HS-27A (cell line): ENCODE results near the gene TMEM214.
A peak's percentile ranks its signal among the peaks of the same experiment; 100 is the strongest.

Experiments
- DNase-seq: peaks from one replicate; pipeline ENCODE4 v3.0.0-alpha.2; 2012; ENCODE audit warnings: low read depth, missing footprints

The TMEM214 gene

GRCh38 chr2:27040282-27040681 is 7.5 kb downstream of the TMEM214 start:
- DNase-seq = no peak

GRCh38 chr2:27041752-27042151 is 9.0 kb downstream of the TMEM214 start:
- no peak for DNase-seq

GRCh38 chr2:27042159-27042661 is 9.4 kb downstream of the TMEM214 start:
- no peak for DNase-seq

GRCh38 chr2:27042985-27043634 is 10.3 kb downstream of the TMEM214 start:
- no peak for DNase-seq

GRCh38 chr2:27049422-27050280 is 16.9 kb downstream of the TMEM214 start:
- no peak for DNase-seq

GRCh38 chr2:27050281-27050995 is 17.7 kb downstream of the TMEM214 start:
- DNase-seq = peak; percentile 90

- peak; percentile 92 for DNase-seq
These were observed 18.5 kb downstream of the TMEM214 start, which contains the start of gene AGBL5 for GRCh38 chr2:27050996-27051901. Gene AGBL5, plus strand, starts transcription at chr2:27051668. Its CDS starts 1,291 bp downstream, at chr2:27052959.

GRCh38 chr2:27051902-27052645 is 19.3 kb downstream of the TMEM214 start:
- no peak for DNase-seq

- DNase-seq = no peak
These were observed 20.6 kb downstream of the TMEM214 start for GRCh38 chr2:27053321-27053720.

- DNase-seq = no peak
These were observed 21.0 kb downstream of the TMEM214 start for GRCh38 chr2:27053776-27054175.

GRCh38 chr2:27054721-27055120 is 22.0 kb downstream of the TMEM214 start:
- DNase-seq = no peak

- no peak for DNase-seq
These were observed 24.4 kb downstream of the TMEM214 start for GRCh38 chr2:27057184-27057583.

- DNase-seq = no peak
These were observed 25.4 kb downstream of the TMEM214 start for GRCh38 chr2:27058210-27058609.

GRCh38 chr2:27059141-27059820 is 26.5 kb downstream of the TMEM214 start:
- no peak for DNase-seq

GRCh38 chr2:27060323-27060722 is 27.6 kb downstream of the TMEM214 start:
- DNase-seq = no peak

- DNase-seq = no peak
These were observed 32.4 kb downstream of the TMEM214 start for GRCh38 chr2:27065128-27065527.

GRCh38 chr2:27067385-27067784 is 34.6 kb downstream of the TMEM214 start:
- no peak for DNase-seq

- DNase-seq = no peak
These were observed 36.7 kb downstream of the TMEM214 start for GRCh38 chr2:27069436-27069835.

GRCh38 chr2:27069961-27070618 is 37.3 kb downstream of the TMEM214 start:
- DNase-seq = no peak
